Body of pancreas (tissue), 4 donors: ENCODE data around the gene RBM47. TPM values are rescaled to one million over a fixed set of nuclear protein-coding genes. Genes with fewer than 3 reads are reported as not detected.
"Not testable (repeated sequence)": the region's sequence is repeated elsewhere in the genome, so short reads cannot be mapped to it uniquely, and the experiment has no call there.

Experiments
- ATAC-seq: fragments of 150-250 bp; one replicate; pipeline ENCODE4 v1.9.1; 2016
- DNase-seq, 4 donors: peaks; one replicate each; pipeline ENCODE4 v3.0.0-alpha.2; 2019
- H3K27ac ChIP-seq, 4 donors: fragments of 200-600 bp; sonication (generic); 1 replicate in 3 of 4; 2 replicates in 1 of 4; pipeline versions ENCODE4 v1.5.1 to v1.6.1; 2016 to 2019; ENCODE audit warnings: mild to moderate bottlenecking in 1 of 4, mixed read lengths in 1 of 4, moderate library complexity in 1 of 4
- H3K27me3 ChIP-seq, 2 donors: fragments of 200-600 bp; sonication (generic); one replicate each; pipeline ENCODE4 v1.6.0; 2016; ENCODE audit warnings: mild to moderate bottlenecking in 1 of 2
- H3K36me3 ChIP-seq, 2 donors: fragments of 200-600 bp; sonication (generic); replicated peaks in 1 of 2; 2 replicates each; pipeline ENCODE4 v1.5.1; 2016; ENCODE audit warnings: low read depth in 2 of 2; ENCODE audit not compliant: insufficient read depth in 1 of 2
- H3K4me1 ChIP-seq: fragments of 200-600 bp; sonication (generic); one replicate; pipeline ENCODE4 v1.6.0; 2016
- H3K4me3 ChIP-seq, 2 donors: fragments of 200-600 bp; sonication (generic); 1 replicate in 1 of 2; 2 replicates in 1 of 2; pipeline ENCODE4 v1.5.1; 2016 to 2019
- H3K9me3 ChIP-seq, 3 donors: fragments of 200-600 bp; sonication (generic); 1 replicate in 2 of 3; 2 replicates in 1 of 3; pipeline ENCODE4 v1.5.1; 2016
- POLR2A ChIP-seq, 3 donors: fragments of 450-650 bp; IDR thresholded peaks; one replicate each; pipeline ENCODE4 v1.6.1; 2016; ENCODE audit warnings: antibody characterized with exemption in 3 of 3, mild to moderate bottlenecking in 2 of 3
- WGBS, 2 donors: methylation state at CpG; one replicate each; pipeline ENCODE4 v1.1.5; 2017; 5-methylcytosine and 5-hydroxymethylcytosine counted together
- intact Hi-C: fragments of 100-400 bp; cut with DNase I; formaldehyde crosslinking; loops from one replicate; pipeline ENCODE4 v1.15.1; 2023
- total RNA-seq, 2 donors: library from RNA; depleted of rRNA; stranded (reverse); fragments of >200 nt; gene quantifications; one replicate each; pipeline ENCODE4 v1.1.0, GENCODE V29; 2016
- TF ChIP-seq, protein P1 (sequence below), 7 experiments: fragments of 450-650 bp in 4 of 7; fragments of 200-600 bp in 3 of 7; sonication (generic) in 3 of 7; IDR thresholded peaks; one replicate each; pipeline ENCODE4 v1.5.1; 2016 to 2019; ENCODE audit warnings: antibody characterized with exemption in 7 of 7

Gene RBM47
- total RNA-seq, 2 donors from 2014 or later, result 79.9 to 99.5 TPM

DNA sequence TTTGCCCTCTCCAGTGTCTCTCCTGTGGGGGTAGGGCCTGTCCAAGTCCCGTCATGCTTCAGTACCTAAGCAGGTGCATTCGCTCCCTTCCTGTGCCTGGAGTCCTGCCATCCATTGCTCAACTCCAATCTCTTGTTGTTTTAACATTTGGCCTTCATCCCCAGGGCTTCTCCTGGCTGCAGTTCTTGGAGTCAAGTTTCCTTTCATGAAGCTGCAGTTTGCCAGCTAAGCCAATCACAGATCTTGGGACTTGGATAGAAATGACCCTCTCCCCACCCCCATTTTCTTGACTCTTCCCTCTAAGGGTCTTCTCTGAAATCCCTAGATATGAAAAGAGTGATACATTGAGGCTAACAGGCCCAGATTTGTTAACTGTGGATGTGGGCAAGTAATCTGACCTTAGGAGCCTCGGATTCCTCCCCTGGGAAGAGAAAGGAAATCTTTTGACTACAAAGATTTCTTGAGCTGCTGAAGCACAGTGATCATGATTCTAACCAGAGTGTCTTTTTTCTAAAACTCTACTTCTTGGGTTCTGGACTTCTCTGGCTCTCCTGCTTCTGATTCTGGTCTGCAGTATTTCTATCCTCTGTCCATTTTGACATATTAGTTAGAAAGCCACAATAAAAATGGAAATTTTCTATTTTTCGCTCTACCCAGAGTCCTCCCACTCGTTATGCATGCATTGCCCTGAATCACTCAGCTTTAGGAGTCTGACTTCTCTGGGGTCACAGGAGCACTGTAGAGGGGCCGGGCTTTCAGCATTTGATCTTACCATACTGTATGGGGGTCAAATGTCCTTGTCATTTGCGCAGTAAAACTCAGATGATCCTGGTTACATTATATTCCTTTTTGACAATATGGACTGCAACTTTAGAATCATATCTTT is 233.5 kb downstream of the RBM47 start:
- Histone ChIP-seq H3K27ac (peak overlapping the region; percentile 55 to 90 (median 84)), H3K4me3 (no peak overlapping the region), H3K9me3 (no peaks in the 10 kb centered on the region), H3K27me3 (no peaks in the 10 kb centered on the region), H3K36me3 (no peaks in the 10 kb centered on the region), H3K4me1 (peaks cover 32% of the 10 kb centered on the region)
- peak in 1 of 3 donors; percentile 37 for TF ChIP-seq POLR2A (IDR thresholded peaks at IDR 0.05)
- TF ChIP-seq, protein P1, sequence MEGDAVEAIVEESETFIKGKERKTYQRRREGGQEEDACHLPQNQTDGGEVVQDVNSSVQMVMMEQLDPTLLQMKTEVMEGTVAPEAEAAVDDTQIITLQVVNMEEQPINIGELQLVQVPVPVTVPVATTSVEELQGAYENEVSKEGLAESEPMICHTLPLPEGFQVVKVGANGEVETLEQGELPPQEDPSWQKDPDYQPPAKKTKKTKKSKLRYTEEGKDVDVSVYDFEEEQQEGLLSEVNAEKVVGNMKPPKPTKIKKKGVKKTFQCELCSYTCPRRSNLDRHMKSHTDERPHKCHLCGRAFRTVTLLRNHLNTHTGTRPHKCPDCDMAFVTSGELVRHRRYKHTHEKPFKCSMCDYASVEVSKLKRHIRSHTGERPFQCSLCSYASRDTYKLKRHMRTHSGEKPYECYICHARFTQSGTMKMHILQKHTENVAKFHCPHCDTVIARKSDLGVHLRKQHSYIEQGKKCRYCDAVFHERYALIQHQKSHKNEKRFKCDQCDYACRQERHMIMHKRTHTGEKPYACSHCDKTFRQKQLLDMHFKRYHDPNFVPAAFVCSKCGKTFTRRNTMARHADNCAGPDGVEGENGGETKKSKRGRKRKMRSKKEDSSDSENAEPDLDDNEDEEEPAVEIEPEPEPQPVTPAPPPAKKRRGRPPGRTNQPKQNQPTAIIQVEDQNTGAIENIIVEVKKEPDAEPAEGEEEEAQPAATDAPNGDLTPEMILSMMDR (IDR thresholded peaks at IDR 0.05), result peak in 2 of 7 experiments; percentile 6 to 8
- DNase-seq (peak; percentile 96 to 98 (median 98)), ATAC-seq (peak; percentile 99)
- WGBS, 2 donors, result 41 to 47% methylated on average over 7 of the region's 7 CpGs
- intact Hi-C loops, result no loop called here

DNA sequence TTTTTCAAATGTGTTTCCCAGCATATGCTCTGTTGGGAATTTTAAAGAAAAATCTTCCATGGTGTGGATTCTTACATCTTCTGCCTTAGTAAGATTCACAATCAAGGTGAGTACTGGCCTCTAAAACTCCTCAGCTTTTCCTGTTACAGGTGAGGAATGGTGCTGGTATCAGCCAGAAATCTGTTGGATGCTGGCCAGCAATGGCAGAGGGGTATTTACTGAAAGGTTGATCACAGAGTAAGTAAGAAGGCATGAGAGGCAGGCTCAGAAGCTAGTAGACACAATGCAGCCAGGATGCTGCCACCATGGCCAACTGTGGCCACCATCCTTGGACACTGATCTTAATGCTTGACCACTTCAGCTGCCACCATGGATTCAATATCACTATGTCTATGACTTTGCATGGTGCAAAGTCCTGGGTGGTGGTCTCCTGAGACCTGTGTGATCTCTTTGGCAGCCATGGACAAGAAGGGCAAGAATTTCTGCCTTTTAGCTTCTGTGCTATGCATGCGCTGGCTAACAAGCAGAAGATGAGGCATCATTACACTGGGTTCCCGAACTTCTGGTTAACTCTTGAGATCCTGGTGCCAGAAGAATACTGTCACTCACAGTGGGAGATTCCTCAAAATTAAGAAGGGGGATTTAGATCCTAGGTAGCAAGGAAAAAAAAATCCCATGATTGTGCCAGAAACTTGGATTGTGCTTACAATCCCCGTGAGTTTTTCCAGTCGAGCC is 234.3 kb downstream of the RBM47 start:
- peaks cover 32% of the 10 kb centered on the region for H3K4me1 ChIP-seq
- DNase-seq (peak; percentile 32 to 52 (median 46)), ATAC-seq (peak; percentile 61)
- intact Hi-C loops, result no loop called here
- TF ChIP-seq, protein P1 (IDR thresholded peaks at IDR 0.05), result no peak
- no peak overlapping the region for H3K4me3 ChIP-seq
- H3K27me3 ChIP-seq, result no peaks in the 10 kb centered on the region
- no peaks in the 10 kb centered on the region for H3K9me3 ChIP-seq
- peak overlapping the region; percentile 55 to 90 (median 84) for H3K27ac ChIP-seq
- no peaks in the 10 kb centered on the region for H3K36me3 ChIP-seq
- WGBS, 2 donors, result 11 to 22% methylated on average over 4 of the region's 4 CpGs

DNA sequence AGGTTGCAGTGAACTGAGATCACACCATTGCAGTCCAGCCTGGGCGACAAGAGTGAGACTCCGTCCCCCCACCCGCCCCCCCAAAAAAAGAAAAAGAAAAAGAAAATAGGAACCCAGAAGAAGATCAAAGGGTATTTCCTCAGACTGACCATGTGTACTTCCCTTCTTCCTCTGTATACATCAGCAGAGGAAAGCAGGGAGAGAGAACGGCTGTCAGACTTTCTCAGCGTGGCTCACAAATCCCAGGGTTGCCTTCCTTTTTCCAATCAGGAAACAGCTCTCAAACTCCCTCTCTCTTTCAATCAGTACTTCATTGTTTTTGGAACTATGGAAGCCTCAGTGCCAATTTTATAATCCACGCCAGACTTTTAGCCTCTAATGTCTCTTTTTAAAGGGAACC is 235.4 kb downstream of the RBM47 start:
- no peak overlapping the region for H3K4me3 ChIP-seq
- no peaks in the 10 kb centered on the region for H3K9me3 ChIP-seq
- no peaks in the 10 kb centered on the region for H3K27me3 ChIP-seq
- TF ChIP-seq, protein P1 (IDR thresholded peaks at IDR 0.05), result no peak
- no peak for TF ChIP-seq POLR2A (IDR thresholded peaks at IDR 0.05)
- H3K36me3 ChIP-seq, result no peaks in the 10 kb centered on the region
- intact Hi-C loops, result no loop called here
- H3K27ac ChIP-seq, result peak overlapping the region in 3 of 4 donors; percentile 83 to 90 (median 85)
- ATAC-seq (no peak), DNase-seq (no peak)
- peaks cover 32% of the 10 kb centered on the region for H3K4me1 ChIP-seq
- 61 to 88% methylated on average over 6 of the region's 6 CpGs for WGBS, 2 donors

DNA sequence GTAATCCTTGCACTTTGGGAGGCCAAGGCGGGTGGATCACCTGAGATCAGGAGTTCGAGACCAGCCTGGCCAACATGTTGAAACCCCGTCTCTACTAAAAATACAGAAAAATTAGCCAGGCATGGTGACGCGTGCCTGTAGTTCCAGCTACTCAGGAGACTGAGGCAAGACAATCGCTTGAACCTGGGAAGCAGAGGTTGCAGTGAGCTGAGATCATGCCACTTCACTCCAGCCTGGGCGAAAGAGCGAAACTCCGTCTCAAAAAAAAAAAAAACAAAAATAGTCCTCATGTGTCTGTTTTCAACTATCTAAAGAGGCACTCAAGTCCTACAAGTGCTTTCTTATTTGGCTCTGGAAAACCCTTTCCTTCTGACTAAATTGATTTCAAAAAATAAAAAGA is 237.4 kb downstream of the RBM47 start:
- H3K27me3 ChIP-seq, H3K36me3 ChIP-seq, H3K27ac ChIP-seq, intact Hi-C loops, H3K4me3 ChIP-seq, ATAC-seq, H3K9me3 ChIP-seq, DNase-seq: not testable (repeated sequence)
- WGBS, 2 donors, result 92 to 94% methylated on average over 9 of the region's 9 CpGs
- H3K4me1 ChIP-seq, result peaks cover 32% of the 10 kb centered on the region

DNA sequence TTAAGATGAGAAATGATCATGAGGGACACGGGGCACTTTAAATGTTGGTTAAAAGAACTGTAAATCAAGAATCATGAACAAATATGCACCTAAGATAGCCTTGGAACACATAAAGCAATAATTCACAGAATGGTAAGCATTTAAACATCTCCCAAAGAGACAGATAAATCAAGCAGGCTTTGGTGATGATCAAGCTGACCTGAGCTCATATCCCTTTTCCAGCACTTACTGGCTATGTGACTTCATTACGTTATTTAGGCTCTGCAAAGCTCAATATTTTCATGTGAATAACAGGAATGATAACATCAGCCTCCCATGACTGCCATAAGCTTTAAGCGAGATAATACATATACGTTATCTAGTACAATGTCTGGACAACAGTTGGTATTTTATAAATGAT is 239.7 kb downstream of the RBM47 start:
- H3K27ac ChIP-seq, result no peak overlapping the region
- 57 to 72% methylated on average over 4 of the region's 4 CpGs for WGBS, 2 donors
- no peak for ATAC-seq

More for the DNA sequence above, 239.7 kb downstream of the RBM47 start:
- H3K36me3 ChIP-seq, result no peaks in the 10 kb centered on the region
- no peak for DNase-seq
- H3K4me1 ChIP-seq, result peaks cover 11% of the 10 kb centered on the region
- TF ChIP-seq, protein P1 (IDR thresholded peaks at IDR 0.05), result no peak
- no peak for TF ChIP-seq POLR2A (IDR thresholded peaks at IDR 0.05)
- no peaks in the 10 kb centered on the region for H3K27me3 ChIP-seq
- intact Hi-C loops, result no loop called here
- H3K9me3 ChIP-seq, result no peaks in the 10 kb centered on the region
- H3K4me3 ChIP-seq, result no peak overlapping the region
